ENCODE measurements around the gene SH3RF2. TPM values are rescaled to one million over a fixed set of nuclear protein-coding genes. Genes with fewer than 3 reads are reported as not detected.

SH3RF2 gene
- total RNA-seq, 4 donors from 2014 or later, result 0.26 to 4.1 (median 1.8) TPM

DNA sequence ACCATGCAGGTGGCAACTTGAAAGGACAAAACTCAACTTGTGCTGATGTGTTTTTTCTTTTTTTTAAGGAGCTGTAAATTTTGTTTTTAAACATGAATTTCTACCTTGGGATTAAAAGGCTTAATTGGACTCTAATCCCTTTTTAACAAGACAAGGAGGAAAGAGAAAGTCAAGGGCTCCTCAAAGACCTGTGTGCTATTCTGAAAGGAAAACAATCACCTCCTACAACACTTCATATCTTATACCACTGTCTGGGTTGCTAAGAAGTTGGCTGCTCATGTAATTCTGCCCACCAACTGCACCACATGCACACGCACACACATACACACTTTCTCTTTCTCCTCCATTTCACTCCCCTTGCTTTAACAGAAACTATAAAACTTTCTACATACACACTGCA lies 78.6 kb downstream of the SH3RF2 start:
- Histone ChIP-seq H3K4me3 (no peak overlapping the region), H3K4me1 (no peaks in the 10 kb centered on the region), H3K9me3 (no peaks in the 10 kb centered on the region), H3K36me3 (no peaks in the 10 kb centered on the region), H3K27ac (no peak overlapping the region), H3K27me3 (no peaks in the 10 kb centered on the region)
- TF ChIP-seq, protein P1, sequence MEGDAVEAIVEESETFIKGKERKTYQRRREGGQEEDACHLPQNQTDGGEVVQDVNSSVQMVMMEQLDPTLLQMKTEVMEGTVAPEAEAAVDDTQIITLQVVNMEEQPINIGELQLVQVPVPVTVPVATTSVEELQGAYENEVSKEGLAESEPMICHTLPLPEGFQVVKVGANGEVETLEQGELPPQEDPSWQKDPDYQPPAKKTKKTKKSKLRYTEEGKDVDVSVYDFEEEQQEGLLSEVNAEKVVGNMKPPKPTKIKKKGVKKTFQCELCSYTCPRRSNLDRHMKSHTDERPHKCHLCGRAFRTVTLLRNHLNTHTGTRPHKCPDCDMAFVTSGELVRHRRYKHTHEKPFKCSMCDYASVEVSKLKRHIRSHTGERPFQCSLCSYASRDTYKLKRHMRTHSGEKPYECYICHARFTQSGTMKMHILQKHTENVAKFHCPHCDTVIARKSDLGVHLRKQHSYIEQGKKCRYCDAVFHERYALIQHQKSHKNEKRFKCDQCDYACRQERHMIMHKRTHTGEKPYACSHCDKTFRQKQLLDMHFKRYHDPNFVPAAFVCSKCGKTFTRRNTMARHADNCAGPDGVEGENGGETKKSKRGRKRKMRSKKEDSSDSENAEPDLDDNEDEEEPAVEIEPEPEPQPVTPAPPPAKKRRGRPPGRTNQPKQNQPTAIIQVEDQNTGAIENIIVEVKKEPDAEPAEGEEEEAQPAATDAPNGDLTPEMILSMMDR (IDR thresholded peaks at IDR 0.05), result no peak
- no peak for TF ChIP-seq POLR2A (IDR thresholded peaks at IDR 0.05)
- no peak for DNase-seq
- intact Hi-C loops (cut with DNase I; ENCODE audit: low total_unique reads), result no loop called here

DNA sequence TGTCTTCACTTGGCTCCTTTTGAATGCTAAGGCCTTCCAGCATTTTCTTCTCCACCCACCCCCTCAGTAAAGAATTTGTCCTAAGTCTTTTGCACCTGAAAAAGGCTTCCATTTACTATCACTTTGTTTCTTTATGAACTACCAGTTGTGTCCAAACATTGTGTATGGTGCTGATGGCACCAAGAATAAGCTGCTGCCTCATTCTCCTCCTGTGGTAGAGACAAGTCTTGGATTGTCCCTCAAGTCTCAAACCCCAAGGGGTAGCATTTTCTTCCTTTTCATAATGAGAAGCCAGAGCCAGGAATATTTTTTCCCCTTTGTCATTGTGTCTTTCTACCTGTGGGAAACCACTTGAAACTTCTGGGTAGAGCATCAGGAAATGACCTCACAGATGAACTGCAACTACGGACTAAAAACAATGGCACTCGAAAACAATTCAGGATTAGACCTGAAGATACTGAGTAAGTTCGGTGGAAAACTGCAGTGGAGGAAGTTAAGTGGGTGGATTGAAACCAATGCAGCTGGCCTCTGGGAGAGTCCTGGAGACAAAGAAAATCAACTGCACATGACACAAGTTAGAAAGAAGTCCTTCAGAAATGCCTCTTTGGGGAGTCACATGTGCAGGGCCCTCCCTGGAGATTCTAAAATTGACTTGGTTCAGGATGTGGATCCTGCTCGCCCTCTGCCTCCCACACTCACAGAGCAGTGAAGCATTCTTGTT lies 80.5 kb downstream of the SH3RF2 start:
- H3K36me3 ChIP-seq, result no peaks in the 10 kb centered on the region
- no peaks in the 10 kb centered on the region for H3K27me3 ChIP-seq
- no peaks in the 10 kb centered on the region for H3K9me3 ChIP-seq
- H3K4me1 ChIP-seq, result no peaks in the 10 kb centered on the region
- no peak for DNase-seq
- H3K27ac ChIP-seq, result no peak overlapping the region
- intact Hi-C loops (cut with DNase I; ENCODE audit: low total_unique reads), result no loop called here
- TF ChIP-seq, protein P1 (IDR thresholded peaks at IDR 0.05), result no peak
- TF ChIP-seq POLR2A (IDR thresholded peaks at IDR 0.05), result no peak
- no peak overlapping the region for H3K4me3 ChIP-seq

- intact Hi-C loops (cut with DNase I; ENCODE audit: low total_unique reads), result no loop called here
- Histone ChIP-seq H3K9me3 (no peaks in the 10 kb centered on the region), H3K36me3 (no peaks in the 10 kb centered on the region), H3K27me3 (no peaks in the 10 kb centered on the region), H3K27ac (no peak overlapping the region), H3K4me3 (no peak overlapping the region), H3K4me1 (no peaks in the 10 kb centered on the region)
- TF ChIP-seq, protein P1 (IDR thresholded peaks at IDR 0.05), result no peak
- TF ChIP-seq POLR2A (IDR thresholded peaks at IDR 0.05), result no peak
- no peak for DNase-seq
Measured at GRCh38 chr5:146018514-146019375, 82.4 kb downstream of the SH3RF2 start.

GRCh38 chr5:146020100-146020499 lies 83.7 kb downstream of the SH3RF2 start:
- Histone ChIP-seq H3K4me1 (no peaks in the 10 kb centered on the region), H3K27me3 (no peaks in the 10 kb centered on the region), H3K36me3 (no peaks in the 10 kb centered on the region), H3K4me3 (no peak overlapping the region), H3K27ac (no peak overlapping the region), H3K9me3 (no peaks in the 10 kb centered on the region)
- intact Hi-C loops (cut with DNase I; ENCODE audit: low total_unique reads), result no loop called here
- TF ChIP-seq, protein P1 (IDR thresholded peaks at IDR 0.05), result no peak
- TF ChIP-seq POLR2A (IDR thresholded peaks at IDR 0.05), result no peak
- no peak for DNase-seq

- H3K27ac ChIP-seq, result no peak overlapping the region
- no peak for TF ChIP-seq POLR2A (IDR thresholded peaks at IDR 0.05)
- TF ChIP-seq, protein P1 (IDR thresholded peaks at IDR 0.05), result no peak
- no peak overlapping the region for H3K4me3 ChIP-seq
- no peaks in the 10 kb centered on the region for H3K9me3 ChIP-seq
- intact Hi-C loops (cut with DNase I; ENCODE audit: low total_unique reads), result no loop called here
- no peaks in the 10 kb centered on the region for H3K4me1 ChIP-seq
- DNase-seq, result no peak
- no peaks in the 10 kb centered on the region for H3K36me3 ChIP-seq
- H3K27me3 ChIP-seq, result no peaks in the 10 kb centered on the region
Measured at GRCh38 chr5:146024034-146024433, 87.7 kb downstream of the SH3RF2 start.

Data from uterus (tissue), 4 donors.